Stimulated activated CD4-positive, alpha-beta T cell treated with anti-CD3 and anti-CD28 coated beads, Interleukin-2, amount 100 ng/mL, for 24 hours (primary cell): ENCODE results near the gene RFT1.
"Not testable (repeated sequence)": the region's sequence is repeated elsewhere in the genome, so short reads cannot be mapped to it uniquely, and the experiment has no call there.

Experiments used
- DNase-seq, 2 donors: peaks; one replicate each; pipeline ENCODE4 v3.0.0-alpha.2; 2020

Gene RFT1

DNA sequence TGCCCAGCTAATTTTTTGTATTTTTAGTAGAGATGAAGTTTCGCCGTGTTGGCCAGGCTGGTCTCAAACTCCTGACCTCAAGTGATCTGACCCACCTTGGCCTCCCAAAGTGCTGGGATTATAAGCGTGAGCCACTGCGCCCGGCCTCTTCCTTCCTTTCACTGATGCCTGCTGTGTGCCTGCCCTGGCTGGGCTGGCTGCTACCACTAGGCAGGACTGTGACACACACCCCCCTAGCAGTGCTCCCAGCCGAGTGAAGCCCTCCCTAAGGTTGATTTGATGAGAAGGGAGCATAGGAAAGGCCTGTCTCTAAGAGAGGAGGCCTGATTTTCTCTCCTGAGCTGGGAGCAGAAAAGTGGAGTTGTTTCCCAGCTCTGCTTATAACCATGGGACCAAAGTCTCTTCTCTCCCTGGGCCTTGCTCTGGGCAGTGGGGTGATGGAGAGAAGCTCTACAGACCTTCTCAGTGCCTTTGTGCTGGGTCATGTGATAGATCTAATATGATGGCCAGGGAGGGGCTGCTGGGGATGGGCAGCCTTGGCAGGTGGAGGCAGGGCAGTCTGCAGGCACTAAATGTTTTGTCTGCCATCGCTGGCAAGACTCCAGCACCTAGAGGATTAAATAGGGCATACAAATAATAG lies 64.3 kb downstream of the RFT1 start:
- no peak for DNase-seq

DNA sequence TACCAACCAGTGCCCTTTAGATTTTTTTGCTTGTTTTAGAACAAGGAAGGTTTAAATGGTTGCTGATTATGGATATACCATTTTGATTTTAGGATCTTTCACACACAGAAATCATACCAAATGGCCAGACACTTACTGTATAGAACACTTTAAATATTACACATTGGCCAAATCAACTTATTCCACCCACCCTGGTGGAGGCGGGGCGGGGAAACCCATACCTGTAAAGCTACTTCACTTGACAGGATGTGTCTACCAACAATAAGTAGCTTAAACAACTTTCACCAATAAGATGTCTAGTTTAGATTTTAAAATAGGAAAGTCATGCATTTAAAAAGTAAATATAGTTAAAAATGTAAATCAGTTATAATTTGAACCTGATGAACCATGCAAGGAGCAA lies 67.3 kb downstream of the RFT1 start:
- DNase-seq = no peak

DNA sequence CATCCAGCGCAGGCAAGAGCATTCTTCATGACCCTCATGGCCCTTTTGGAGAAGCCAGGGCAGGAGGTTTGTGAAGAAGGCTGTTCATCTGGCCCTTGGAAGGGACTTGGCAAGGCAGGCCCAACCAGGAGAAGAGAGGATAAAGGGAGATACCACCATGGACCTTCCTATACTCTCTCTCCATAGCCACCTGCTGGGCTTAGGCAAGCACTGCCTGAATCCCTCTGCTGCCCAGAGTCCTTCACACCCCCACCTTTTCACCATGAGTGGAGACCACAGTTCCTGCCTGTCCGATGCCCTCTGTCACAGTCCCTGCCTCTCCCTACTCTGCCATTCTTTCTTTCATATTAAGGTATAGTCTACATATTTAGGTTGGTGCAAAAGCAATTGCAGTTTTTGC lies 73.8 kb downstream of the RFT1 start:
- no peak for DNase-seq

DNA sequence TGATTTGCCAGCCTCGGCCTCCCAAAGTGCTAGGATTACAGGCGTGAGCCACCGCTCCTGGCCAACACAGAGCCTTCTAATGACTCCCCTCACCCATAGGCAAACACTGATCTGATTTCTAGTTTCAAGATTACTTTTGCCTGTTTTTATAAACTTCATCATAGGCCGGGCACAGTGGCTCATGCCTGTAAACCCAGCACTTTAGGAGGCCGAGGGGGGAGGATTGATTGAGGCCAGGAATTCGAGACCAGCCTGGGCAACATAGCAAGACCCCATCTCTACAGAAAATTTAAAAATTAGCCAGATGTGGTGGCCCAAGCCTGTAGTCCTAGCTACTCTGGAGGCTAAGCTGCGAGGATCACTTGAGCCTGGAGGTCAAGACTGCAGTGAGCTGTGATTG lies 76.0 kb downstream of the RFT1 start:
- not testable (repeated sequence) for DNase-seq

DNA sequence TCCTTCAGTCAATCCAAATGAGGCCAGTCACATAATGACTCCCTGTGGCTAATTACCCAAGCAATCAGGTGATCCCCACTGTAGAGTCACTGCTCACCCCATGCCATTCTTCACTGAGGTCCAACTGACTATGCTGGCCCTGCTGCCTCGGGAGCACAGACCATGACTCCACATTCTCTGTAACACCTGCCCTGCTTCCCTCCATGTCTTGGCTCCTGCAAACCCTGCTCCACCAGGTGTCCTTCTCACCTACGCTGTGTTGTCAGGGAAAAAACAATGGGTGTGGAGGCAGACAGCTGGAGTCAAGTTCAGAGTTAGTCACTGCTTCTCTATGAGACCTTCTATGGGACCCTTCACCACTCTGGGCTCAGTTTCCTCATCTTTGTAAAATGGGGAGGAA lies 78.3 kb downstream of the RFT1 start:
- no peak for DNase-seq

DNA sequence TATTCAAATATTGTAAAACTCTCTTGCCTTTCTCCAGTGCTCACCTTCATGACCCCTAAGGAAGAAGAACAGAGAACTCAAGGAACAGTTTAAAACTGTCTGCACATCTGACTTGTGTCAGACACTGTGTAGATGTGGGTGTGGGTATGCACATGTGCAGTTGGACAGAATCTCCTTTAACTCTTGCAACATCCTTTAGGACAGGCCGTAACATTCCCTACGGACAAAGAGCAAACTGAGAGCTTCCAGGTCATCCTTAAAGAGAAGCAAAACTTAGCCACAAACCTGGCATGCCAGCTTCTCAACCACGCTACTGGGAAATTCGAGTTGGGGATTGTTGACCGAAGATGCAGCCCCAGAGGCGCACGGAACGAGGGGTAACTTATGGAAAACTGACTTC lies 80.2 kb downstream of the RFT1 start:
- DNase-seq = no peak

DNA sequence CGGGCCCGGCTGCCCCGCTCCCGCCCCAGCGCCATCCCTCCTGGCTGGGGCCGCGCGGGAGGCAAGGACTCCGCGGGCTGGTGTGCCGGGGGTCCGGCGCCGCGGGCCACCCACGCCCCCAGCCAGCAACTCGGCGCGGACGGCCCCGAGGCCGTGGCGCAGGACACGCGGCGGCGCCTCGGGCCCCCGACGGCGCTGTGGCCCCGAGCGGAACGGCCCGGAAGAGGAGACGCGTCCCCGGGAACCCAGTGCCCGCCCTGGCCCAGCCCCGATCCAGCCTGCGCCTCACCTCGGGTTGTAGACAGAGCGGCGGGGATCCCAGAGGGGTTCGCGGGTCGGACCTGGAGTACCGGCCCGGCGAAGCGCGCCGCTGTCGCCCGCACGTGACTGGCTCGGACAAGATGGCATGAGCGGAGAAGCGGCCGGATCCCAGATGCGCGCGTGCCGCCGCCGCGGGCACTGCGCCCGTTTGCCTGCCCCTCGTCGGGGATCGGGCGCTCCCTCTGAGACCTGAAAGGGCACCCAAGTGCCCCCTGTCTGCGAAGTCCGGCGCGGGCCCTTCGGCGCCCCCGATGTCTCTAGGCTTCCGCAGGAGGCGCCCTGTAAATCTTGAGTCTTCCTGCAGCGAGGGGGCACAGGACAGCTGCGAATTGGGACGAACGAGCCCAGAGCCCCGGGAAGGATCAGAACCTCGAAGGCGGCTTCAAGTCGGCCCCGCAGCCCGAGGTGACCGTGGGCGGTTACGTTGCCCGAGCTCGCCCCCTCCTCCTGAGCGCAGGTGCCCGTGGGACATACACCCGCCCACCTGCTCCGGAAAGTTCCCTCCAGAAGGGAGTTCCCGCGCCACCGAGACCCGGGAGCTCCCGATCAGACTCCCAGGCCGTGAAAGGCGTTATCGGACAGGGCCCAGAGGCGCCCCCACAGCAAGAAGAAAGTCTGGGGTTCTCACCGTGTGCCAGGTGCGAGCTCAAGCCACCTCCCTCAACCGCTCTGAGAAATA lies 83.8 kb downstream of the RFT1 start:
- DNase-seq = peak; percentile 58 to 61

DNA sequence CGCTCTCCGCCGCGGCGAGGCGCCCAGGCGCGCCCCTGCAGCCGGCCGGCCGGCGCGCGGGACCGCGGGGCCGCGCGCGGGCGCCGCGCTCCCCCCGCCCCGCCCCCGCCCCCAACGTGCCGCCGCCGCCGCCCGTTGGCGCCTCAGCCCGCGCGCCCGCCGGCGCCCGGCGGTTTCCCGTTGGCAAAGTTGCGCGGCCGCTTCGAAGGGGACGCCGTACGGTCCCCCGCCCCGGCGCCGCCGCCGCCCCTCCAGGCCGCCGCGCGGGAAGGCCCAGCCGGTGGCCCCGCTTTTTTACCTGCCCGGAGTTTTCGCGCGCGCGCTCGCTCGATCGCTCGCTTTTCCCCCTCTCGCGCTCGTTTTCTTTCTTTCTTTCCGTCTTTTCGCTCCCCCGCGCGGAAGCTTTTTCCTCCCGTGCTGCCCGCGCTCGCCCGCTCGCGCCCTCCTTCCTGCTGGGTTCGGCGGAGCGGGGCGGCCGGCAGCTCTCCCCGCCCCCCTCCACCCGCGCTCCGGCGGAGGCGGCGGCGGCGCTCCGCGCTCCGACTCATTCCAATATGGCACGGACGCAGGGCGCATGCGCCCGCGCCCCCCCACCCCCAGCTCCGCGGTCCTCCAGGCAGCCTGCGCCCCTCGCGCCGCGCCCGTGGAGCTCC lies 84.6 kb downstream of the RFT1 start, which contains the start of gene SFMBT1:
TSS of gene SFMBT1 (minus strand) at position 556 of the 653 bp plus-strand sequence. CDS start 76,945 bp downstream, outside the sequence.
- peak; percentile 76 for DNase-seq

DNA sequence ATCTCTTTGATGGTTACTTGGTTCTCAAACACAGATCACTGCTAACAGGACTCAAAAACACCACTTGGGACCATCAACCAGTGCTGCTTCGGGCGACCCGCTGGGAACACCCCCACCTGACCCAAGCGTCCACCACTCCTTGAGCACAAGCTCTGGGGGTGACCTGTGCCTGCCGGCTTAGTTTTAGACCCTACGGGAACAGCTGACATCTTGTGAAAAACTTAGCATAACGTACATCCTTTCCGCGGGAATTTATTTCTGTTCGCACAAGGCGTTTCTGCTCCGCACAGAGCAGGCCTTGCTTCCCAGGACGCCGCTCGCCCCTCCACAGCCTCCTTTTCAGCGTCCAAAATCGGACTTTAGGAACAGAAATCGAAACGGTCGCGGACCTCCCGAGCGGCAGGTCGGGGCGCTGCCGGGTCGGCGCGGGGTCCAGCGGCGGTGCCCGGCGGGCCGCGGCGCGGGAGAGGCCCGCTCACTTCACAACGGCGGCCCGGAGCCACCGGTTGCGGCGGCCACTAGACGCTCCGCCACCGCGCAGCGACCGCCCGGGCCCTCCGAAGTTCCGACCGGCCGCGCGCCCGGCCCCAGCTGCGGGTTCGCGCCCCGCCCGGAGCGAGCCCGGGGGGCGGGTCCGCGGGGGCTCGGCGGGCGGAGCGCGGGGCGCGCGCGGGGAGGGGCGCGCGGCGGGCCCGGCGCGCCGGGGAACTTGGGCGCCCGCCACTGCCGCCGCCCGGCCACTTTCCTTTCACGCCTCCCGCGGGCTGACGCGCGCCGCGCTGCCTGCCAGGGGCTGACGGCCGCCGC lies 85.3 kb downstream of the RFT1 start:
- peak; percentile 54 to 59 for DNase-seq

DNA sequence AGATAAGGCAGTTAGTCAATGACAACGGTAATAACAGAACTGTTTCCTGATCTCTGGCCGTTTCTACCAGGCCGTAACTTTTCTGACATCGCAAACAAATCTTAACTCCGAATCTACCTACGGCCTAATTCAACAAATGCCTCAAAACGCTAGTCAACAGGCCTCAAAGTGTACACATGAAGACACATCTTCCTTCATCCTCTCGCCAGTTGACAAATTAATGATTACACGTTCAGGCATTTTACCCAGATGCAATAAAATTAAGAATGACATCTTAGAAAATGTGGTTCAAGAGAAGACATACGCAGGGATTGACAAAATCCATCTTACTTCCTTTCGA lies 85.9 kb downstream of the RFT1 start:
- no peak for DNase-seq

DNA sequence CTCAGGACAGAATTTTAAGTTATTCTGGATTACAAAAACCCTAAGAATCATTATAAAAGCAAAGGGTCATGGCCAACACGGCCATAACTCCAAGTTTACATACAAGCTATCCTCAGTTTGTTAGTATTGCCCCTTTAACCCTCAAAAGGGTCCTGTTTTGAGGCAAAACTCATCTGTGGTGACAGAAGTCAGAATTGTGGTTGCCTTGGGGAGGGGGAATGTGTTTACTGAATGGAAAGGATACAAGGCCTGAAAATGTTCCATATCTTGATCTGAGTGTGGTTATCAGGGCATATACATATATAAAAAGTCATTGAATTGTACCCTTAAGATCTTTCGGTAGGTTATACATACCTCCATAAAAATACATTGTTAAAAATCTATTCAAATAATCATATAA lies 86.5 kb downstream of the RFT1 start:
- DNase-seq = no peak

DNA sequence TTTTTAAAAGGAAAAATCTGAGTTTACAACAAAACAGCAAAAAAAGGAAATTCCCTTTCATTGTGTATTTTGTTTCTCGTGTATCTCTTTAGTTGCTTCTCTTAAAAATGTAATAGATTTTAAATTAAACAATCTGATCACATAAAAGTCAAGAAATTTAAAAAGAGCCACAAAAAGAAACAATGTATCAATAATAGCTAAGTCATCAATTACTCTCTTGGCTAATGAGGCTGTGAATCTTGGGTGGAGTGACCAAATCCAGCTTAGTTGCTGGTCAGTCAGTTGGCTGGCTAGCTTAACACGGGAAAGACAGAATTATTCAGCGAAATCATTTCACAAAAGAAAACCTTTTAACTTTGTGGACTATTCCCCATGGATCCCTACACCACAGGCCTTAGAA lies 87.6 kb downstream of the RFT1 start:
- no peak for DNase-seq

DNA sequence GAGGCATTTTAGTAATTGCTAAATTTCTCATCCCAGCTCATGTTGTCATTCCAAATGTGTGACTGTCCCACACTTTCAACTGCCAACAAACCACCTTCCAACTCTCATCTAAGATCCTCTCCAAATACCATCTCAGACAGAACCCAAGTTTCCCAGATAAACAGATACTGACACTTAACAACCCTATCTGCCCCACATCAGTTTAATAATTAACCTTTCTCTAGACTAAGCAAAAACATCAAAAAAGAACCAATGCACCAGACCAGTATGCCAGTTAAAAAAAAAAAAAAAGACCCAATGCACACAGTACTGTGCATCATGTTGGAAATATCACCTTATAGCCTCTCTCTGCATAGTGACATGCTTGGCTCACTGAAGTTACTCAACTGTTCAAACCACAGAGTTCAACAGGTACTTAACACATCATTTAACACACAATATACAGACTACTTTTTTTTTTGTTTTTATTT lies 89.8 kb downstream of the RFT1 start:
- DNase-seq = no peak

DNA sequence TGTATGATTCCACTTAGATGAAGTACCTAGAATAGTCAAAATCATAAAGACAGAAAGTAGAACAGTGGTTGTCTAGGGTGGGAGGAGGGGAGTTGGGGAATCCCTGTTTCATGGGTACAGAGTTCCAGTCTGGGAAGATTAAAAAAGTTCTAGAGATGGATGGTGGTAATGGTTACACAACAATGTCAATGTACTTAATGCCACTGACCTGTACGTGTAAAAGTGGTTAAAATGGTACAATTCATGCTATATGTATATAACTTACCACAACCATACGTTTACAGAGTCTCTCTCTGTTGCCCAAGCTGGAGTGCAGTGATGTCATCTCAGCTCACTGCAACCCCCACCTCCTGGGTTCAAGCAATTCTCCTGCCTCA lies 90.9 kb downstream of the RFT1 start:
- no peak for DNase-seq

DNA sequence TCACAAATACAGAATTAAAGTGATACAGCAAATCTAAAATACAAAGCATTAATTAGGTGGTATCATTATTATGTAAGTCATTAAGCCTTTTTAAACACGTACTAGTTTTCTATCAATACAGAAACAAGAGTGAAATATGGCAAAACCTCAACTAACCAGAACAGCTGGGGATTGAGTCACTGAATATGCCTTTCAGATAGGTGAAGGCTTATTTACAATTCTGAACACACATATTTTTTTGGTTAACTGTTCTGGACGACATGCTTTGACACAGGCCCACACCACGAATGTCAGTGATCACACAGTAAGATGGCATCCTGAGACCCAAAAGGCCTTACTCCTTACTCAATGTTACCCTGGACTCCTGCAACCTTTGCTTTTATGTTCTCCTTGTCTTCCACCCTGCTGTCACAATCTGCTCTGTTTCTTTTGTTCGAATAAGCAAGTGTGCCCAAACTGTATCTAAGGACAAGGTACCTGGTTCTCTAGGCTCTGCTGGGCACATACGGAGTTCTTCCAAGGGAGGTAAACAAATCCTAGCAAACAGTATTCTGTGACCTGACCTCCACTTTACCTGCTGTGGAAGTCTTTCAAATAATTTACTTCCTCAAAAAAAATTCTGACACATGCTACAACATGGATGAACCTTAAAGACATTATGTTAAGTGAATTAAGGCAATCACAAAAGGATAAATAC lies 91.4 kb downstream of the RFT1 start:
- no peak for DNase-seq
